HG02870 (cell line): ENCODE results near the gene HYAL2.
A peak's percentile ranks its signal among the peaks of the same experiment; 100 is the strongest.
"Not testable (repeated sequence)": the region's sequence is repeated elsewhere in the genome, so short reads cannot be mapped to it uniquely, and the experiment has no call there.

Experiments used
- ATAC-seq: cut with Tn5 transposase; IDR thresholded peaks from one replicate; pipeline ENCODE4 v1.9.1; 2021; ENCODE audit warnings: mild to moderate bottlenecking, moderate library complexity; ENCODE audit not compliant: unreplicated experiment

The HYAL2 gene

GRCh38 chr3:50314816-50315215, 7.7 kb downstream of the HYAL2 start:
- no peak for ATAC-seq

- ATAC-seq = no peak
These were observed 8.2 kb downstream of the HYAL2 start for GRCh38 chr3:50314342-50314741.

GRCh38 chr3:50312041-50312440, 10.5 kb downstream of the HYAL2 start:
- ATAC-seq = not testable (repeated sequence)

GRCh38 chr3:50304601-50305000, 17.9 kb downstream of the HYAL2 start:
- ATAC-seq = no peak

- no peak for ATAC-seq
These were observed 19.3 kb downstream of the HYAL2 start, which contains the start of gene HYAL1 for GRCh38 chr3:50303013-50303815. TSS of gene HYAL1 (minus strand) at chr3:50303574. CDS start at chr3:50302956, 618 bp downstream.

GRCh38 chr3:50302095-50303012, 20.2 kb downstream of the HYAL2 start:
- ATAC-seq = no peak

DNA sequence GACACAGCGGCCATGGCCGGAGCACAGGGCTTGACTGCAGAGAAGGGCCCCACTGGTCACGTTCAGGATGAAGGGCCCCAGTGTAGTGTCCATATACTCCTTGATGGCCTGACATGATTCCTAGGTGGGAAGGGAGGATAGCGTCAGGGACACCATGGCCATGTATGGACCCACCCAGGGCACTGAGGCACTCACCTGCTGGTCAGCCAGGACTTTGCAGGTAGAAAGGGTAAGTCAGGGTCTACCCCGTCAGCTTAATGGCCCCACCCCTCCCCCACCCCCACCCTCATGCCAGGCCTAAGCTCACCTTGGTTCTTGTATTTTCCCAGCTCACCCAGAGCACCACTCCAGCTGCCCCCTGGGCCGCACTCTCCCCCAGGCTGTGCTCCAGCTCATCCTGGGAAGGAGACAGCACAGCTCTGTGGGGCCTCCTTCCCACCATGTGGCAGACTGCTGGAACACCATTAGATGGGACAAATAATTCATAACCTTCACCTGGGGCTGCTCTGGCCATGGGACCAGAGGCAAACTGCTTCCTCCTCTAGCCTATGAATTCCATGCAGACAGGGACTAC, 21.8 kb downstream of the HYAL2 start:
- no peak for ATAC-seq

GRCh38 chr3:50299929-50300680, 22.4 kb downstream of the HYAL2 start:
- ATAC-seq = no peak

DNA sequence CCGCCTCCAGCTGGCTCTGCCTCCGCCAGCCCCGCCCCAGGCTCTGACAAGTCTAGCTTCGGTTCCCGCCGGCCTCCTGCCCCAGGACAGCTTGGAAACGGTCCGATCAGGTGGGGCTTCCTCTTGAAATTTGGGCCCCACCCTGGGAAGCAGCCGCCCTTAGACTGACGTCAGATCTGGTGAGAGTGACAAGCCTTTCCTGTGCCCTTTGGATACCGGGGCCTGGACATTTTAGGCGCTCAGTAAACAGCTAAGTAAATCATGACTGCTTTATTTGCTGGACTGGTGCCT, 23.0 kb downstream of the HYAL2 start:
- ATAC-seq = no peak

DNA sequence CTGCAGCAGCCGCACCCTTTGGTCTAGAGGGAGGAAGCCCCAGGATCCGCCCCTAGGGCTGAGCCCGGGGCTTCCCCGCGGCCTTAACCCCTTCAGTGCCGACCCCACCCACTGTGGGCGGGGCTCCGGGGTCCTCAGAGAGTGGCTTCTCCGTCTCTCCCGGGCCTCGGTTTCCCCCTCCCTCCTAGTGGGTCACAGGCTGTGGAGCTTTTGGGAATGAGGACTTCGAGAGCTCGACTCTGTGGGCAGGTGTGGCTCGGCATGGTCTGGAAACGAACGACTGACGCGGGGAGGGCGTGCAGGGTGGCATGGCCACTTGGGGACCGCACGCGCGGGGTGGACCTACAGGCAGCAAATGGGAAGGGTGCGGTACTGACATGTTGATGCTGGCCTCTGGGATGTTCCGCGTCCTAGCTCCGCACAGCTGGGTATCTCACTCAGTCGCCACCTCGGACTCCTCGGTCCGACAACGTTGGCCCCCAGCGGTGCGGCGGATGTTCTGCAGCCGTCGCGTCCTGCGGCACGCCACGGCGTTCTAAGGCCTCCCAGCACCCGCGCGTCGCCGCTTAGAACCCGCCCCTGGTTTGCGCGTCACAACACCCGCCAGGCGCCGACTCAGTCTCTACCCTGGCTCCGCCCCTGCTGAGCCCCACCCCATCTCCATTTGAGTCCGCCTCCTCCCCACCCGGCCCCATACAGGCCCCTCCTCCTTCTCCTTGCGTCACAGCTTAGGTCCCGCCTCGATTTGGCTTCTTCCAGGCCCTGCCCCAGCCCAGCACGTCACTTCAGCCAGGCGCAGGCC, 23.5 kb downstream of the HYAL2 start, which contains the start of the genes HYAL3 and NAA80:
Gene HYAL3 (minus strand): TSS at position 570 of the 802 bp plus-strand sequence. CDS start 3,803 bp downstream, outside the sequence.
Gene NAA80 (minus strand): TSS at position 570 of the 802 bp plus-strand sequence. CDS start 1,942 bp downstream, outside the sequence.
- peak; percentile 89 for ATAC-seq

DNA sequence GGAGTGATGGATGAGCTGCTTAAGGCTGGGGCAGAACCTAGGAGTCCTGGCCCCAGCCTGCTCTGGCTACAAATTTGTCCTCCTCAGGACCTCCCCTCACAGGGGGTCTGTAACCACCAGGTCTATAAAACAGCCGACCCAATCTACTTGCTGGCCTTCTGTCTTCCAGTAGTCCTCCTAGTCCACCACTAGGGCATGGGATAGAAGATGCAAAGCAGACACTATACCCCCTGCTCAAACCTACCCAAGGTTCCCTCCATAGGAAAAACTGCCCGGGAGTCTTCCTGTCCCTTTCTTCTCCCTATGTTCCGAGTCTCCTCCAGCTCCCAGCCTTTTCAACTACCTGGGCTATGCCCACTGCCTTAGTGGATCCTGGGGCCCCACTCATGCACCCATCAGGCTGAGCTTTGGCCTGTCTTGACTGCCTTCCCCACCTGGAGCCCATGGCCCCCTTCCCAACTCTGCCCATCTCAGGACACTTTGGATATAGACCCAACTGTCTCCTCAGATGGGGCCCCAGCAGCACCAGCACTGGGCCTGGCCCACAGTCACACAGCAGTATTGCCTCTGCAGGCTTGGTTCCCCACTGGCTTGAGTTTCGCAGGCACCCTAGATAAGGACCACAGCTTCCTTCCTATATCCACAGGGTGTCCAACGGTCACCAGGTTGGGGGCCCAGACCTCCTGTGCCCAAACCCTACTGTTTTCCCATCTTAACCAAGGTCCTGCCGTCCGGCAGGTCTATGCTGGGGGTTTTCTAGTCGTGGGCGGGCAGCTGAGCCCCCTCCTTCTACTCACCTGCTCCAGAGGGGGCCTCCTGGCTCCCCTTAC, 24.4 kb downstream of the HYAL2 start:
- no peak for ATAC-seq

- ATAC-seq = no peak
These were observed 25.2 kb downstream of the HYAL2 start for GRCh38 chr3:50297384-50297775.

- ATAC-seq = no peak
These were observed 25.7 kb downstream of the HYAL2 start for GRCh38 chr3:50296721-50297383.

GRCh38 chr3:50295553-50296431, 26.8 kb downstream of the HYAL2 start:
- ATAC-seq = no peak

GRCh38 chr3:50294492-50295403, 27.8 kb downstream of the HYAL2 start:
- ATAC-seq = no peak

DNA sequence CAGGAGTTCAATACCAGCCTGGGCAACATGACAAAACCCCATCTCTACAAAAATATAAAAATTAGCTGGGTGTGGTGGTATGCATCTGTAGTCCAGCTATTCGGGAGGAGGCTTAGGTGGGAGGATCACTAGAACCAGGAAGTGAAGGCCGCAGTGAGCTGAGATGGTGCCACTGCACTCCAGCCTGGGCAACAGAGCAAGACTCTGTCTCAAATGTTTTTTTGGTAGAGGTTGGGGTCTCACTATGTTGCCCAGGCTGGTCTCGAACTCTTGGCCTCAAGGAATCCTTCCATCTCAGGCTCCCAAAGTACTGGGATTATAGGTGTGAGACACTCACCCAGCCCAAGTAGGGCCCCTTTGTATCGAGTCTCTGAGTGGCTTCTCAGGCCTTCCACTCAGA, 28.5 kb downstream of the HYAL2 start:
- ATAC-seq = no peak
